ENCODE results near the gene DCXR.

Gene DCXR

DNA sequence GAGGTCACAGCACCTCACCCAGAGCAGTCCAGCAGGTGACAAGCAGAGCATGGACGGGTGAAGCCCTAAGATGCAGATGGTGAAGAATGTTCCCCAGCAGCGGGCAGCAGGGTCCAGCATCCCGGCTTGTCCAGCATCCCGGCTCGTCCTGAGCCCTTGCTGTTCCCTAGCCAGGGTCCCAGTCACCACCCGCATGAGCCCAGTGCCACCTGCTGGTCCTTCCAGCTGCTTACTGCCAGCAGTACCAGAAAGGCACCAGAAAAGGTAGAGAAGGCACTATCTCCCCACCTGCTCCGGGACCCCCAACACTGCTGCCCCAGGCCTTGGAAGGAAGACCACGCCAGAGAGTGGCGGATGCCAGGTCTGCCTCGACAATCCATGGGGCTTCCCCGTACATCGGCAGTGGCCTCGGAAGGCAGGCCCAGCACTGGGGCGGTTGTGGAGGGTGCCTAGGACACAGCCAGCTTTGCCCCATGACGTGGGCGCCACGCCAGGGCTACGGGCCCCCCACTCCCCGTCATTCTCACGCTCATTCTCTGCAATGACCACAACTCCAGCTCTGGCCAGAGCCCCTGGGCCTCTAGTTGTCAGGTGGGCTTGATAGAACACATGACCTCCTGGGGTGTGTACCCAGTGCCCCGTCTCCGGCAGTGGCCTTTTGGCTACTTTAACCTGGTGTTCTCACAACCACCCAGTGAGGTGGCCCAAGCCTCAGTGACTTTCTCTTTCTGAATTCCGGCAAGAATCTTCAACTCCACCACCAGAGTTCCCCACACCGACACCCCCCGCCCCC is 16.2 kb downstream of the DCXR start:
- DNase-seq: peak; percentile 73

DNA sequence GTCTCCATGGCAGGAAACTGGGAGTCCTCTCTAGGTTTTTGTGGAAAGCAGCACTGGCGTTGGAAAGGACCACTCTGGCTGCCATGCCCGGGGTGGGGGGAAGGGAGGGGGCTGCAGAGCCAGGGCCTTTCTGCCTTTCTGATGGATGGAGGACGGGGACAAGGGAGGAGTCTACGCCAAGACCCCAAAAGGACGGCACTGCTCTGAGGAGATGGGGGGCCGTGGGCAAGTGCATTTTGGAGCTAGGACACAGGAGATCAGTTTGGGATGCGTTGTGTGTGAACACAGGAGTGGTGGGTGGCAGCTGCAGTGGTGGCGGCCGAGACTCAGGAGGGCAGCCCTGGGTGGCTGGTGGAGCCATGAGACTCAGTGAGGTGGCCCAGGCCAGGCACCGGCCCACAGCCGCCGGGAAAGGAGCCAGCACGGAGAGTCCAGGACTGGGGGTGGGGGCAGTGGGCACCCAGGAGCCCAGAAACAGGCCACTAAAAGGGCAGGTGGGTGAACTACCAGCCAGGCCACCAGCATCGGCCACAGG is 16.9 kb downstream of the DCXR start:
- DNase-seq: no peak

DNA sequence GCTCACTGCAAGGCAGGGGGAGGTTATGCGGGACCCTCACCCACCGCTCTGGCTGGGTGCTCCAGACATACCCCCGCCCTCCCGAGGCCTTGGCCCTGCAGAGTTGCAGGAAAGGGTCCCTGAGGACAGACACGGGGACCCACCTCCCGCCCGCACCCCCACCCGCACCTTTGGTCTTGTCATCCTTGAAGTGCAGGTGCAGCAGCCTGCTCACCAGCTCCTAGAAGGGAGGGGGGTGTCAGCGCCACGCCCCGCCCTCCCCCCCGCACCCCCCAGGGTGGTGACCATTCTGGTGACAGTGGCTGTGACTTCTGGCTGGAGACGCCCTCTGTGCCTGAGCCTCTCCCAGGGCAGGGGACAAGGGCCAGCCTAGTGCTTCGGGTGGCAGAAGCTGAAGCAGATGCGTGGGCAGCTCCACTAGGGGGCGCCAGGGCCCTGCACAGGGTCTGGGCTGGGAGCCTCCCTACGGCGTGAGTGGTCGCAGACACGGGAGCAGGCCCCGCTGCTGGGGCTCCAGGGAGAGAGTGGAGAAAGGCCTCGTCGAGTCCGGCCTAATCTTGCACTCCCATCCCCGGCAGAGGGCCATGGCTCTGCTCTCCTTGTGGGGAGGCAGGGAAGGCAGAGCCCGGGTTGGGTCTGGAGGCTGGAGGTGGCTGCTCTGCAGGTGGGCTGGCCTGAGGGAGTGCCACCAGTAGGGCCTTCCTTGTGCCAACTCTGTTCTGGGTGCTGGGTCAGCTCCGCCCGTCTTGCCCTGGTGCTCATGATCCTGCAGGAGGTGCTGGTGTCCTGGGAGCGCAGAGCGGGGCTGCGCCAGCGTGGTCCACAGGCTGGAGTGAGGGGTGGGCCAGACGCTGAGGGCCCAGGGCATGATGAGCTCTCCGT is 17.6 kb downstream of the DCXR start:
- DNase-seq: peak; percentile 84

DNA sequence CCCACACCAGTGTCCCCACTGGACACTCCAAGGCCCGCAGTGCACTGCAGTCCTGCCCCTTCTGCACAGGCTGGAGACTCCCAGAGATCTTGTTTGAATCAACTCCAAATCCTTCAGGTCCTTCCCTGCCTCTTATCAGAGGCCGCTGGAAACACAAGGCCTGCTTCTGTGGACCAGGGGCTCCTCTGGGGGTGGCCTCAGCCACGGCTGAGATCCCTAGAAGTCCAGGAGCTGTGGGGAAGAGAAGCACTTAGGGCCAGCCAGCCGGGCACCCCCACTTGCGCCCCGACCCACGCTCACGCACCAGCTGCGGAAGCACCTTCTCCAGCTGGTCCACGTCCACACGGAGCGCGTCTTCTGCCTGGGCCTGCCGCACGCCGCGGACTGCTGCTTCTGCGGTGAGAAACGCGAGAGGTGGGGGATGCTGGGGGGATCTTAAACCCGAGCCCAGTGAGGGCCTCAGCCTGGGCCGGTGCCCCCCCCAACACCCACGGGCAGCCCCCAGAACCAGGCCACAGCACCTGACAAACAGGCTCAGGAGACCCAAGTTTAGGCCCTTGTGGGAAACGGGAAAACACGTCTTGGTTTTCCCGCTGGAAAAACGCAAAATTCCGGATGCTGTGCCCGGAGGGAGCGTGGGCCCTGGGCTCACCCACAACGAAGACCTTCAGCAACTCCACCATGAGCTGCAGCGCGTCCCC is 18.4 kb downstream of the DCXR start:
- DNase-seq: no peak

DNA sequence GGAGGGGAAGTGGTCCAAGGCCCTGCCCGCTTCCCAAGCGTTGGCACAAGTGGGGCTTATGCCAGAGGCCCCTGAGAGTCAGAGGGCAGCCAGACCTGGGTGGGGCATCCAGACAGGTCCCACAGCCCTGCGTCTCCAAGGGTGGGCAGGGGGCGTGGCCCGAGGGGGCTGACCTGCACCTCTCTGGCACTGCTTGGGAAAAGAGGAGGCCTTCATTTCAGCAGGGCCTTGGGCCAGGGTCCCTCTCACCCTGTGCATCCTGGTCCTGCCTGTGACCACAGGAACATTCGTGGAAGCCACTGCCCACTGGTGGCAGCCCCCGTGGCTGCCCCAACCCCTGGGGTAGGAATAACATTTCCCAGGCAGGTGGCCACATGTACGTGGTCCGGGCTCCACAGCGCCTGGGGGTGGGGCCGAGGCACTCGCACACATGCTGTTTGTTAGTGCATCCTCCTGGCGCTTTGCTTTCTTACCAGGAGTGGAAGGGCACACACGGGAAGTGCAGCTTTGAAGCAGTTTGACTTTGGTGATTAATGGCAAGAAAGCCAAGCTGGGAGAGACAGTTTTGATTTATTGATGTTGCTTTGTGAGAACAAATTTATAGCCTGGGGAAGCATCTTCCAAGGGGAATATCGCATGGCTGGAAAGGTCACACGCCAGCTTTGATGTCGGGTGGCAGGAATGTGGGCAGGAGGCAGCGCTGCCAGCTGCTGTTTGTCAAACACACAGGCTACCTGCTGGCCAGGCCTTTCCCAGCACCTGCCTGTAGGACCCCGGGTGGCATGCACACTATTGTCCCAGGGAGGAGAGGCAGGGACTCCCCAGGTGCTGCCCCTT is 19.1 kb downstream of the DCXR start:
- DNase-seq: no peak

DNA sequence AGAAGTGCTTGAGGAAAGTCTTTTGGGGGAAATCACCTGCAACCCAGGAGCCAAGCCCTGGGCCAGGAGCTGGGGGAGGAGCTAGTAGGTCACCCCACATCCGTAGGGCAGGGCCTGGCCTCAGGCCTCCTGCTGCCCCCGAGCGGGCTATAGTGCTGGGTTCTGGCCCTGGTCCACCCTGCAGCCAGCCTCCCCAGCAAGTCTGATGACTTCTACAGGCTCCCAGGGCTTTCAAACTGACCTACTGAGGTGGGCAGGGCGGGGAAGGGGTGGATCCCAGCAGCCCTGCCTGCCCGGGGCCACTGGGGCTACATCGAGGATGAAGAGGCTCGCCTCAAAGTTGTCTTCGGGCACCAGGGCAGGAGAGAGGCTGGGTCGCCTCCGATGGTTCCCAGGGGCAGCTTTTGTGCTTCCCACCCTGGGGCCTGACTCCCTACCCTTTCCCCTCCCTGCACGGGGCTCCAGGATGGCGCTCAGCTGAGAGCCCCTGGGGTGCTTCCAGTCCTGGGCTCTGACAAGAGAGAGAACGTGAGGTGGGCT is 19.8 kb downstream of the DCXR start:
- no peak for DNase-seq

DNA sequence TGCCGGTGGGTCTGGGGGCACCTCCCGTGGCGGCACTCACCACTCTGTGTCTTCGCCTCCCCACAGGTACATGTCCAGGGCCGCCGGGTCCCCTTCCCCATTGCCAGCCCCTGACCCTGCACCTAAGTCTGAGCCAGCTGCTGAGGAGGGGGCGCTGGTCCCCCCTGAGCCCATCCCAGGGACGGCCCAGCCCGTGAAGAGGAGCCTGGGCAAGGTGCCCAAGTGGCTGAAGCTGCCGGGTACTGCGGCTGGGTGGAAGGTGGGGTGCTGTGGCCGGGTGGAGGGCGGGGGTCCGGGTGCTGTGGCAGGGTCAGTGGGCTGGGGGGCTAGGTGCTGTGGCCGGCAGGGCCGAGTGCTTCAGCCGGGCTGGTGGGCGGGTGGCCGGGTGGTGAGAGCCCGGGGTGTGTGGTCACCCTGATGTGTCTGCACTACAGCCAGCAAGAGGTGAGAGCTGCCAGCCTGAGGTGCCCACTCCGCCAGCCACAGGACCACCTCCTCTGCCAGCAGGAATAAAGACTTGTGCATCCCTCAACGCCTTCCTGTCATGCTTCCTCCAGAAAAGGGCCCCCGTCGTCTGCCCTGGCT is 20.5 kb downstream of the DCXR start:
- no peak for DNase-seq

DNA sequence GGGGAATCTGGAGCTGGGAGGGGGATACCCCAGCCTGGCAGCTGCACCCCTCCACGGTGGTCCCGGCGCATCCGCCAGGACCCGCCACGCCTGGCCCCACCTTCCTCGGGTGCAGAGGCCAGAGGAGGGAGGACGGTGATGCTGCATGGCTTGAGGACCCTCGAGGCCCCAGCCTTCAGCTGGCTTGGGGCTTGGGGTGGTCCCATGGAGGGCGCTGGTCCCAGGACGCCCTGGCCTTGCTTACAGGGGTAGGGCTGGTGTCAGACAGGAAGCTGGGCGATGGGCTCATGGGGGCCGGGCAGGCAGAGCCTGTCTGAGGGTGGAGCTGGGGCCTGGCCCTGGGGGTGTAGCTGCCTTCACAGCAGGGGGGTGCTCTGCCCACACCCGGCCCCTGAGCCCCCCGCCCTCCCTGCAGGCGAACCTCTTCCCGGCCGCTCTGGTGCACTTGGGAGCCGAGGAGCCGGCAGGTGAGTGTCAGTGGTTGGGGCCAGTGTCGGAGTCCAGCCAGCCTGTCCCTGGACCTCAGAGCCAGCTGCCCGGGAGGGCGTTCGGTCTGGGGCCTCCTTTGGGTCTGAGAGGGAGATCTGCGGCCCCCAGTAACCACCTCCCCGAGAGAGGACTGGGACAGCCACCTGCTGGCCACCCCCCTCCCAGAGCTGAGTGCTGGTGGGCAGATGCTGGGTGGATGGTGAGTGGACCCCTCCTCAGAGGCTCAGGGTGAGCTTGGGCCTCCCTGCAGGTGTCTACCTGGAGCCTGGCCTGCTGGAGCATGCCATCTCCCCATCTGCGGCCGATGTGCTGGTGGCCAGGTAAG is 21.2 kb downstream of the DCXR start:
- DNase-seq: no peak

DNA sequence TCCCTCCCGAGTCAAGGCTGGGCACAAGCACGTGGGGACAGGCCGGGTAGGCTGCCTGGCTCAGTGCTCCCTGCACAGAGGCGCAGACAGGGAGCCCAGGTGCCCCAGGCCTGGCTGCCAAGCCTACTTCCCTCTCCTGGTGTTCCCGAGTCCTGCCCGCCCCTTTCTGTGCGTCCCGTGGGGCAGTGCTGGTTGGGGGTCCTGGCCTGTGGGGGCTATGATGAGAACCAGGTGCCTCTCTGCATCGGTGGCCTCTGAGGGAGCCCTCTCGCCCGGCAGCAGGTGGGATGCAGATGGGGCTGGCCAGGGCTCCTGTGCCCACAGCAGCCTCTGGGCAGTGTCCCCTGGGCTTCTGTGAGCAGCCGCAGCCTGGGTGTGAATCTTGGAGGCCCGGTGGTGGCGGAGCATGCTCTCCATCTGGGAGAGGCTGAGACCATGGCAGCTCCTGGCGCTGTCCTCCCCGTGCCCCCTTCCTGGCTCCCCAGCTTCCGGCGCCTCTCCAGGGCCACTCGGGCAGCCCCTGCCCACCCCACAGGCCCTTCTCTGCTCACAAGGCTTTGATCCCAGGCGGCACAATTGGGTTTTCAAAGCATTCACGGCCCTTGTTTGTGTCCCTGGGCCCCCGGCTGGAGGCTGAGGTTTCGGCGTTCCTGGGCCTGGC is 22.1 kb downstream of the DCXR start:
- no peak for DNase-seq

DNA sequence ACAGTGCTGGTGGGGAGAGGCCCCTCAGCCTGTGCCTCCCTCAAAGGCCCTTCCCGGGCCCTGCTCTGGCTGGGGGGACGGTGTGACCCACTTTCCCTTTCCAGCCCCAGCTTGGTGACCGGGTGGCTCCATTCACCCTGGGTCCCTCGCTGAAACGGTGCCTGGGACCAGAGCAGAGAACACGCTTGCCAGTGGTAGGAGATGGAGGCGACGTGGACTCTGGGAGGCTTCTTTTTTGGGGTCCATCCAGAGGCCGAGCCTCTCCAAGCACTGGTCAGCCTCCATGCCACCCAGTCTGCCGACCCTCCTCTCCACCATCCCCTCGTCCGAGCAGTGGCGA is 22.6 kb downstream of the DCXR start:
- no peak for DNase-seq

DNA sequence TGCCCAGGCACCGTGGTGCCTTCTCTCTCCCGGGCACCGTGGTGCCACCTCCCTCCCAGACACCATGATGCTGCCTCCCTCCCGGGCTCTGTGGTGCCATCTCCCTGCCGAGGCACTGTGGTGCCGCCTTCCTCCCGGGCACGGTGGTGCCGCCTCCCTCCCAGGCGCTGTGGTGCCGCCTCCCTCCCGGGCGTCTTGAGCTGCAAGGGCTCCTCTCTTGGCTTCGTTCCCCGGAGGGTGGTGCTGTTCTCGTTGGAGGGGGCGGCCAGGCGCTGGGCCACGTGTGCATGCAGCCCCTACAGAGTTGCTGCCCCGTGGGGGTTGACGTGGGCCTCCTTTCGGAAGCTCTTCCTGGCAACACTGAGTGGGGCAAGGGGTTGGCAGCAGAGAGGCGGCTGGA is 23.1 kb downstream of the DCXR start:
- DNase-seq: no peak

DNA sequence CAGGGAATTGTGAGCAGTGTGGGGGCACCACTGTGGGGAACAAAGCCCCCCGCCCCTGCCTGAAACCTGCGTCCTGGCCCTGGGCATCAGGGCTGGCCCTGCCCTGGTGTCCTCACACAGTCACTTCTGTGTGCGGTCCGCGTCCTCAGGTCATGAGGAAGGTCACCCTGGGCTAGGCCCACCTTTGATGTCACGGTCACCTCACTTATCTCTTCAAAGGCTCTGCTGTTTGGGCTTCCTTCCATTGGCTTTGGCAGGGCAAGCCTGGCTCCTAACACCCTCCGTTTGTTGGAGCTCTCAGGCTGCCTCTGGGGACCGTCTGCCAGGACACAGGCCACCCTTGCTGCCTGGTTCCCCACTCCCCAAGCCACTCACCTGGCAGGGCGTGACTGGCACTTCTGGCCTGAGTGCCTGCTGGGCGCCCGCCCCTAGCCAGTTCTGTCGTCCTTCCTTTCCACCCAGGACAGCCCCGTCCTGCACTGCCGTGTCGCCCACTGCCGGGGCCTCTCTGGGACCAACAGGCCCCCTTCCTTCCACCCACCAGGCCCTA is 23.6 kb downstream of the DCXR start:
- DNase-seq: no peak

DNA sequence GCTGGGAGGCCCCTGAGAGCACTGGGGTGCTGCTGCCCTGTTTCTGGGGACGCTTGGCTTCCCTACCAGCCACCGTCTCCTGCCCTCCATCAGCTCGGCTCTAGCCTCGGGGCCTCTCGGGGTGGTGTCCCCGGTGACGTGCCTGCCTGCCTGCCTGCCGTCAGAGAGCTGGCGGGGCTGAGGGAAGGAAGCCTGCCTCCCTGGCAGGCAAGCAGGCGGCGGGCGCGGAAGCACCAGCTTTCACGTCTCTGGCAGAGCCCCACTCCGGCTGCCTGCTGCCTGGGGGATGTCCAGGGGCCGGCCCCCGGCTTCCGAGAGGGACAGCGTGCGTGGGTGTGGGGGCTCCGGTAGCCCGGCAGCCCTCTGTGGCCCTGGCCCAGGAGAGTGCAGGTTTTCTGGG is 24.2 kb downstream of the DCXR start:
- DNase-seq: no peak

DNA sequence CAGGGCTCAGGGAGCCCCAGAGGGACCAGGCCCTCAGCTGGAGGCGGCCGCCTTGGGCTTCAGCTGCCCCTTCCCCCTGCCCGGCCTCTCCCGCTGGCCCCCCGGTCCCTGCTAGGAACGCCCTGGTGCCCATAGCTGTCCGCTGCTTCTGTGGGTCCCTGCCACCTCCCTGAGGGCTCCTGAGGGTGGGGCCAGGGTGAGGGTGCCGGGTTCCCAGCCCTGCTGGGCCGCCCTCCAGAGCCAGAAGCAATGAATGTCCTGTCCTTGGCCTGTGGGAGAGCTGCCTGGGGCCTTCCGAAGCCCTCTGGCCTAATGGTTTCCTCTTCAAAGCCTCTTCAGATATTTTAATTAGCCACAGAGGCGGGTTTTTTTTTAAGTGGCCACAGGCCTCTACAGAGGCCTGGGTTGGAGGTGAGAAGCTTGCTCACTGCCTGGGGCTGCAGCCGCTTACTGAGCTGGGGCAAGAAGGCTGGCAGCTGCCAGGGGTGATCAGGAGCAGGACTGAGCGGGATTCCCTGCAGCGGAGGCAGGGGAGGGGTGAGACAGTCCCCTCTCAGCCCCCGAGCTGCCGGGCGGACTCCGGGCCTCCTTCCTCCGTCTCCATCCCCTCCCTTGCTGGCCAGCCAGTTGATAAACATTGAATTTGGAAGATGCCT is 24.7 kb downstream of the DCXR start:
- no peak for DNase-seq

DNA sequence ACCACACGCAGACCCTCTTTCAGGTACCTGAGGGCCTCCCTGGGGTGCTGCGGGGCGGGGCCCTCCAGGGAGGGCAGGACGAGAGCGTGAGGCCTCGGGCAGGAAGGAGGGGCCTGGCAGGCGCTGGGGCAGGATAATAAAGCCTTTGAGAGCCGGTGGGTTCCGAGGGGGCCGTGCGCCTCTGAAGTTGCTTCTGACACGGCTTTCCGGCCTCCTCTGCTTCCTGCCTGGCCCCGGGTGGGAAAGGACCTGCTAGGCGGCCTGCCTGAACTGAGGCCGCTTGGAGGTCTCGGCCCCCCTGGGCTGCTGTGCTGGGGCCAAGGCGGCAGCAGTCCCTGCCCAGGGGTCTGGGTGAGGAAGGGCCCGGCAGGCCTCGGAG is 25.2 kb downstream of the DCXR start:
- DNase-seq: no peak

DNA sequence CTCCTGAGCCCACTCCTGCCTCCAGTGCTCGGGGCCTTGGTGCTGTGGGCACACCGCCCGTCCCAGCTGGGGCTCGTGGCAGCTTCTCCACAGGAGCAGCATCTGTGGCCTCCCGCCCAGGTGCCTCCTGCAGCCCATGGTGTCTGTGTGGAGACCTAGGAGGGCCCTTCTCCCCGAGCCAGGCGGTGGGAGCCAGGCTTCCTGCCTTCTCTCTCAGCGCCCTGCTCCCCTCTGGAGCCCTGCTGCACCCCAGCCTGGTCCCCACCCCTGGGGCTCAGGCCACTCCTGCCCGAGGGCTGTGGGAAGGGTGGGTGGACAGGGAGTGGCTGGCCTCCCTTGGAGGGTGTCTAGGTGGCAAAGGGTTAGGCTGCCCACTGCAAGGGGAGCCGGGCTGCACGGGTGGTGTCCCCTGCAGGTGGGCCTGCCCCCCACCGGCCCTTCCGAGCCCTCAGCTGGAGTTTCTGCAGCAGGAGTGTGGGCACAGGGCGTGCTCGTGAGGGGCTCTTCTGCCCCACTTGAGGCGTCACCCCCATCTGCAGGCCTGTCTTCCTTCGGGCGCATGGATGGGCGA is 25.8 kb downstream of the DCXR start:
- no peak for DNase-seq

DNA sequence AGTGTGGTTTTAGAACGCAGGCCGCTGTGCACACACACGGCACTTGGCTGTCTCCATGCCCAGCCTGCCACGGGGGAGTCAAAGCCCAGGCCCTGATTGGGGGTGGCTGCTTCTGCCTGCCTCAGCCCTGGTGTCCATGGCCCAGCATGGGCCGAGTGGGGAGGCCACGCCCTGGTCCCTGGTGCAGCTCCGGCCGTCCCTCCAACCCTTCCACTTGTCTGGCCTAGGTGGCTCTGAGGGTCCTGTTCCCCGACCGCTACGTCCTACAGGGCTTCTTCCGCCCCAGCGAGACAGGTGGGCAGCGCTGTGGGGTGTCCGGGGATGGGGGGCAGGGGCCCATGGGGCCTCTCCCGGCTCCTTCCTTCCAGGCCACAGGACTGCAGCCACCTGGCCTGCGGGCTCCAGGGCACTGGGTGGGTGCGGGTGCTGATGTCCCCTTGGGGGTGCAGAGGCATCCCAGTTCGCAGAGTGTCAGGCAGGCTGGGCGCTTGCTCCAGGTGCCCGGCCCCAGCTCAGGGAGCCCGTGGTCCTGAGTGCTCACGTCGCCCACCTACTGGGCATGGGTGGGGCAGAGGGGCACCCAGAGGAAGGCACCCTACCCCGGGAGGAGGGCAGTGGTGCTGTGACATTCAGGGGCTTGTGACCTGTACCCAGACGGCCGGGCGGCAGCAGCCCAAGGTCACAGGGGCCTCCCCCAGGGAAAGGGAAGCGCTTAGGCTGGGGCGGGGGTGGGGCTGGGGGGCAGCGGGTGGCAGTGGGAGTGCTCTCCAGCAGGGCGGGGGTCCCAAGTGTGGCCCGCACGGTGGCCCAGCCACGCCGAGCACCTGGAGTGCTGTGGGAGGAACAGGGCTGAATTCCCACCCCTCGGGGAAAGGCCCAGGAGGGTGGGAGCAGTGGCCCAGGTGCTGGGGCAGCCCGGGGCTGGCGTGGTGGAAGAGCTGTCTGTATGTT is 26.6 kb downstream of the DCXR start:
- no peak for DNase-seq

DNA sequence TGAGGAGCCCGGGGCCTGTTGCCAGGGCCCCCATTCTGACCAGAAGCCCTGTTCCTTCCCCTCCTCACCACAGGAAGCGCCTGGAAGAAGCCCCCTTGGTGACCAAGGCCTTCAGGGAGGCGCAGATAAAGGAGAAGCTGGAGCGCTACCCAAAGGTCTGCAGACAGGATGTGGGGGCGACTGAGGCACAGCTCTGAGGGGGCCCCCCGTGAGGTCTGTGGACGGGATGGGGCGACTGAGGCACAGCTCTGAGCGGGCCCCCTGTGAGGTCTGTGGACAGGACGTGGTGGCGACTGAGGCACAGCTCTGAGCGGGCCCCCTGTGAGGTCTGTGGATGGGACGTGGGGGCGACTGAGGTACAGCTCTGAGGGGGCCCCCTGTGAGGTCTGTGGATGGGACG is 28.1 kb downstream of the DCXR start:
- no peak for DNase-seq

Measured in activated CD4-positive, alpha-beta T cell treated with anti-CD3 and anti-CD28 coated beads for 48 hours (primary cell).